GM06990 (cell line): ENCODE data around the gene PRR5.
A peak's percentile ranks its signal among the peaks of the same experiment; 100 is the strongest.

Experiments used
- DNase-seq: peaks from one replicate; pipeline ENCODE4 v3.0.0-alpha.2; 2011; ENCODE audit not compliant: insufficient read length; ENCODE audit errors: extremely low read depth
- H3K27me3 ChIP-seq: replicated peaks from 2 replicates; pipeline ENCODE4 v1.6.0; 2011; ENCODE audit warnings: low read length; ENCODE audit not compliant: control insufficient read depth, insufficient read depth
- H3K36me3 ChIP-seq: 2 replicates; pipeline ENCODE4 v1.5.1; 2011; ENCODE audit warnings: low read length; ENCODE audit not compliant: control insufficient read depth, insufficient read depth
- H3K4me3 ChIP-seq: replicated peaks from 2 replicates; pipeline ENCODE4 v1.5.1; 2011; ENCODE audit warnings: low read depth, mild to moderate bottlenecking, control low read depth, low read length
- CTCF ChIP-seq: IDR thresholded peaks from 2 replicates; pipeline ENCODE4 v1.5.1; 2011; ENCODE audit warnings: low read length, control low read depth, mild to moderate bottlenecking, inconsistent platforms; ENCODE audit not compliant: insufficient read depth, poor library complexity, severe bottlenecking

Gene PRR5

GRCh38 chr22:44718418-44718817 lies 16.4 kb downstream of the PRR5 start:
- H3K36me3 ChIP-seq, result no peaks in the 10 kb centered on the region
- DNase-seq, result no peak
- TF ChIP-seq CTCF, result no peak
- H3K27me3 ChIP-seq, result no peaks in the 10 kb centered on the region
- no peak overlapping the region for H3K4me3 ChIP-seq

GRCh38 chr22:44719586-44720368 lies 17.8 kb downstream of the PRR5 start:
- H3K36me3 ChIP-seq, result no peaks in the 10 kb centered on the region
- no peaks in the 10 kb centered on the region for H3K27me3 ChIP-seq
- no peak overlapping the region for H3K4me3 ChIP-seq
- DNase-seq, result no peak
- no peak for TF ChIP-seq CTCF

GRCh38 chr22:44721213-44721612 lies 19.2 kb downstream of the PRR5 start:
- no peak for TF ChIP-seq CTCF

GRCh38 chr22:44722611-44723010 lies 20.6 kb downstream of the PRR5 start:
- DNase-seq, result no peak
- no peaks in the 10 kb centered on the region for H3K36me3 ChIP-seq
- TF ChIP-seq CTCF, result no peak
- no peak overlapping the region for H3K4me3 ChIP-seq
- no peaks in the 10 kb centered on the region for H3K27me3 ChIP-seq

More at GRCh38 chr22:44721213-44721612, 19.2 kb downstream of the PRR5 start:
- H3K4me3 ChIP-seq, result no peak overlapping the region
- no peak for DNase-seq
- H3K27me3 ChIP-seq, result no peaks in the 10 kb centered on the region
- no peaks in the 10 kb centered on the region for H3K36me3 ChIP-seq

DNA sequence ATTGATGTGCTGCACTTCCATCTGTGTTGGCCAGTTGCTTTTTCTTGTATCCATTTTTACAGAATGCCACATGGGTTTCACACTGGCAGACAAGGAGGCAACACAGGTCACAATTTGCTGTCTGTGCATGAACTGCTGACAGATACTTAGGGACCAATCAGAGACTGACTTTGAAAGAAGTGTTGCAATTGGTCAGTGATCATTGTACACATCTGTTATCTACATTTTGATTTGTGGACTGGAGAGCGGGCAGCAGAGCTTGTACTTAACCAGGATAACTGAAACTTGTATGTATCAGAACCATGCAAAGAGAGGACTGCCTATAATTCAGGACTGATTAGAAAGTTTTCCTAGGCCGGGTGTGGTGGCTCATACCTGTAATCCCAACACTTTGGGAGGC lies 21.8 kb downstream of the PRR5 start:
- no peak for TF ChIP-seq CTCF
- Histone ChIP-seq H3K4me3 (no peak overlapping the region), H3K36me3 (no peaks in the 10 kb centered on the region), H3K27me3 (no peaks in the 10 kb centered on the region)
- DNase-seq, result peak; percentile 36
